ENCODE data around the gene BCDIN3D. TPM values are rescaled to one million over a fixed set of nuclear protein-coding genes. Genes with fewer than 3 reads are reported as not detected.

Gene BCDIN3D
- total RNA-seq, 1 donor from 2014 or later = 5.3 TPM

DNA sequence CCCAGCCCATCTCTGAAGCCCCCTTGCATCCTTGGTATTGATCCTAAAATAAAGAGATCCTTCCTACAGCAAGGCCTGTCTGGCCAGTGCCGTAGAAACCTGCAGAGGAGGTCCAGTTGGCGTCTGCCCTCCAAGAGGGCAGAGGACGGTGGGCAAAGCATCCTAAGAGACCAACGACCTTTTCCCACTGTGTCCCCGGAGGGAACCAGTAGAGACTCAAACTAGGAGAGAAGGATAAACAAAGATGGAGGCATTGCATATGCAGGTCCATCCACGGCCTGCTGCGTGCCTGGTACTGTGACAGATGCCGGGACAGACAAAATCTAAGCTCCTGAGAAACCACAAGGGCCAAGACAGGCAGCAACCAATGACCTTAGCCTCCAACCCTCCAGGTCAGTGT, 18.5 kb downstream of the BCDIN3D start:
- Mint-ChIP-seq H3K4me1 (peaks cover 27% of the 10 kb centered on the region), H3K4me3 (no peak overlapping the region), H3K36me3 (peaks cover 3% of the 10 kb centered on the region), H3K27me3 (ENCODE audit: low read depth) (no peaks in the 10 kb centered on the region), H3K27ac (no peak overlapping the region), H3K9me3 (no peaks in the 10 kb centered on the region)
- TF ChIP-seq, protein P1, sequence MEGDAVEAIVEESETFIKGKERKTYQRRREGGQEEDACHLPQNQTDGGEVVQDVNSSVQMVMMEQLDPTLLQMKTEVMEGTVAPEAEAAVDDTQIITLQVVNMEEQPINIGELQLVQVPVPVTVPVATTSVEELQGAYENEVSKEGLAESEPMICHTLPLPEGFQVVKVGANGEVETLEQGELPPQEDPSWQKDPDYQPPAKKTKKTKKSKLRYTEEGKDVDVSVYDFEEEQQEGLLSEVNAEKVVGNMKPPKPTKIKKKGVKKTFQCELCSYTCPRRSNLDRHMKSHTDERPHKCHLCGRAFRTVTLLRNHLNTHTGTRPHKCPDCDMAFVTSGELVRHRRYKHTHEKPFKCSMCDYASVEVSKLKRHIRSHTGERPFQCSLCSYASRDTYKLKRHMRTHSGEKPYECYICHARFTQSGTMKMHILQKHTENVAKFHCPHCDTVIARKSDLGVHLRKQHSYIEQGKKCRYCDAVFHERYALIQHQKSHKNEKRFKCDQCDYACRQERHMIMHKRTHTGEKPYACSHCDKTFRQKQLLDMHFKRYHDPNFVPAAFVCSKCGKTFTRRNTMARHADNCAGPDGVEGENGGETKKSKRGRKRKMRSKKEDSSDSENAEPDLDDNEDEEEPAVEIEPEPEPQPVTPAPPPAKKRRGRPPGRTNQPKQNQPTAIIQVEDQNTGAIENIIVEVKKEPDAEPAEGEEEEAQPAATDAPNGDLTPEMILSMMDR (IDR thresholded peaks at IDR 0.05; ENCODE audit: unreplicated experiment) = no peak
- DNase-seq (ENCODE audit: low spot score in 2 of 2, unreplicated experiment in 2 of 2) = no peak

DNA sequence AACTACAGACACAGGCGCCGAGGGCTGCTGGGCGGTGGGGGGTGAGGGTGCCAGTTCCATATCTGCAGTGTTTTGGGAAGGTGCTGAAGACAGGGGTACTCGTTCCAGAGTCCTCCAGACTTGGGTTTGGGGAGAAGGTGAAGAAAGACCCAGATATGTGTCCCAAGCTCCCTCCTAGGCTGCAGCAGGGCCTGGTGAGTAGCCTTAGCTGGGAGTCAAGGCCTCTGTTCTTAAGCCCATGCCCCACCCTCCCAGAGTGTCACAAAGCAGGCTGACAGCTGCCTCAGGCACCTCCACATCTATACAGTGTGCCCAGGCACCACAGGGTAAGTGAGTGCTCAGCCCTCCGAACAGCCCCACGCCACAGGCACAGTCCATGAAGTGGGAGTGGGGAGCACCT, 19.0 kb downstream of the BCDIN3D start:
- TF ChIP-seq, protein P1 (IDR thresholded peaks at IDR 0.05; ENCODE audit: unreplicated experiment) = no peak
- no peak overlapping the region for H3K27ac Mint-ChIP-seq
- H3K4me3 Mint-ChIP-seq = no peak overlapping the region
- DNase-seq (ENCODE audit: low spot score in 2 of 2, unreplicated experiment in 2 of 2) = no peak
- H3K27me3 Mint-ChIP-seq (ENCODE audit: low read depth) = no peaks in the 10 kb centered on the region
- peaks cover 5% of the 10 kb centered on the region for H3K36me3 Mint-ChIP-seq
- no peaks in the 10 kb centered on the region for H3K9me3 Mint-ChIP-seq
- H3K4me1 Mint-ChIP-seq = peaks cover 22% of the 10 kb centered on the region

DNA sequence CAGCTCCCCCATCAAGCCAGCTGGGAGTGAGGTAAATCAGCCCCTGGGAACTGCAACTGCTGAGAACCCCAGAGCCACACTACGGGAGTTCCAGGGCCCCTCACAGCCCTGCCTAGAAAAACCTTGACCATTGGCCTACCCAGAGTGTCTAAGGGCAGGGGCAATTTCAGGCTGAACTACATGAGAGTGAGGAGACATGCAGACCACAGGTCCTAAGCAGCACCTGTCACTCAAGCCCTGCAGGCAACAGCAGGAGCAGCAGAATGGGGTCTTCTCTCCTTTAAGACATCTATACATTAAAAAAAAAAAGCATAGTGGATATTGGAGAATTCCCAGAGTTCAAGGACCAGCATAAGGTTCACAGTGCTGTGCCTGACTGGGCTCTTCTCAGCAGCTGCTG, 19.6 kb downstream of the BCDIN3D start:
- no peak overlapping the region for H3K4me3 Mint-ChIP-seq
- no peak for DNase-seq (ENCODE audit: low spot score in 2 of 2, unreplicated experiment in 2 of 2)
- no peaks in the 10 kb centered on the region for H3K27me3 Mint-ChIP-seq (ENCODE audit: low read depth)
- H3K27ac Mint-ChIP-seq = no peak overlapping the region
- H3K4me1 Mint-ChIP-seq = peaks cover 17% of the 10 kb centered on the region
- TF ChIP-seq, protein P1 (IDR thresholded peaks at IDR 0.05; ENCODE audit: unreplicated experiment) = no peak
- peaks cover 5% of the 10 kb centered on the region for H3K36me3 Mint-ChIP-seq
- no peaks in the 10 kb centered on the region for H3K9me3 Mint-ChIP-seq

DNA sequence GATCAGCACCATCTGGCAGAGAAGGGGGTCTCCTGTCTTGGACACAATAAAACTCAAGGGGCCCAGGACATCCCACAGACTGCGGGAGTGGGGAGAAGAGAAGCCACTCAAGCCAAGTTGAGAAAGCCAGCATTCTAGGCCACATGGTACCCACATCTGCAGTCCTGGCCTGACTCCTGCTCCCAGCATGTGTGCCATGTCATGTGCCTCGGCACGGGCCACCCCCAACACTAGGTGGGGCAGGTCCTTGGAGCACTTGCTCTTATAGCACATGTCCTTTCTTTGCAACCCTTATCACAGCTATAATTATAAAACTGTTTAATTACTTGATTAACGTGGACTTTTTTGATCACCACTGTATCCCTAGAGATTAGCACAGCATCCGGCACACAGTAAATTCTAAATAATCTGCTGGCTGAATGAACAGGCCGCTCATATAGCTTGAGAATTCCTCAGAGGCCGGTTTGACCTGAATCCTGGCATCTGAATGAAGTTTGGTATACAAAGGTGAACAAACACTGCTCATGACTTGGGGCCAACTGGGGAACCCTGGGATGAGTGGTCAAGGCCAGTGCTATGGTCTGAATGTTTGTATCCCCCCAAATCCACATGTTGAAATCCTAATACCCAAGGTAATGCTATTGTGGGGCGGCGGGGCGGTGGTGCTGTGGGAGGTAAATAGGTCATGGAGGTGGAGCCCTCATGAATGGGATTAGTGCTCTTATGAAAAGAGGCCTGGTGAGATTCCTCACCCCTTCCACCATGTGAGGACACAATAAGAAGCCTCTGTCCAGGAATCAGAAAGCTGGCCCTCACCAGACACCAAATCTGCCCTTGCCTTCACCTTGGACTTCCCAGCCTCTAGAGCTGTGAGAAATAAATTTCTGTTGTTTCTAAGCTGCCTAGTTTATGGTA, 21.3 kb downstream of the BCDIN3D start:
- DNase-seq (ENCODE audit: low spot score in 2 of 2, unreplicated experiment in 2 of 2) = no peak
- H3K27ac Mint-ChIP-seq = no peak overlapping the region
- peaks cover 10% of the 10 kb centered on the region for H3K4me1 Mint-ChIP-seq
- TF ChIP-seq, protein P1 (IDR thresholded peaks at IDR 0.05; ENCODE audit: unreplicated experiment) = no peak
- H3K36me3 Mint-ChIP-seq = peaks cover 12% of the 10 kb centered on the region
- no peaks in the 10 kb centered on the region for H3K9me3 Mint-ChIP-seq
- no peaks in the 10 kb centered on the region for H3K27me3 Mint-ChIP-seq (ENCODE audit: low read depth)
- H3K4me3 Mint-ChIP-seq = no peak overlapping the region

DNA sequence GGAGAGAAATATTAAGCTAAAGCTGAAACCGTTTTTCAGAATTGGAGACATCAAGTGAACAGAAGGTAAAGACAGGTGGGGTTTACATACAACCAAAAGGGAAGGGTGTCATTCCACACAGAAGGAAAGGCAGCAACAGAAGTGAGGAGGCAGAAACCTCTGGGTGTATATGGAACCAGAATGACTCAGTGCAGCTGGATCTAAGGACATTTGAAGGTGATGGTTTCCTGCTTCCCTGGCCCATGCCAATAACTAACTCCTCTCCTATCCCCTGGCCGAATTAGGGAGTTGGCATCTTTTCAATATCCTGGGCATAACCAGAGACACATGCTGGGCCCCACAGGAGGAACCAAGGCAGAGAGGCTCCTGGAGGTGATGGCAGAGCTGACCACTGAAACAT, 23.1 kb downstream of the BCDIN3D start:
- peaks cover 17% of the 10 kb centered on the region for H3K36me3 Mint-ChIP-seq
- TF ChIP-seq, protein P1 (IDR thresholded peaks at IDR 0.05; ENCODE audit: unreplicated experiment) = no peak
- H3K4me3 Mint-ChIP-seq = no peak overlapping the region
- H3K4me1 Mint-ChIP-seq = peaks cover under 1% of the 10 kb centered on the region
- no peak for DNase-seq (ENCODE audit: low spot score in 2 of 2, unreplicated experiment in 2 of 2)
- no peaks in the 10 kb centered on the region for H3K9me3 Mint-ChIP-seq
- H3K27ac Mint-ChIP-seq = no peak overlapping the region
- H3K27me3 Mint-ChIP-seq (ENCODE audit: low read depth) = no peaks in the 10 kb centered on the region

Data from mesothelial cell of epicardium (in vitro differentiated cells).